H9 (cell line): Measurements from ENCODE around the gene FXYD4. TPM values are rescaled to one million over a fixed set of nuclear protein-coding genes. Genes with fewer than 3 reads are reported as not detected.
A peak's percentile ranks its signal among the peaks of the same experiment; 100 is the strongest.

Source experiments
- DNase-seq: peaks from one replicate; pipeline ENCODE4 v3.0.0-alpha.2; 2017
- H2AFZ ChIP-seq: one replicate; pipeline ENCODE4 v1.6.1; 2013; ENCODE audit warnings: mild to moderate bottlenecking, low read length, control low read depth, moderate library complexity
- H2AK5ac ChIP-seq: 2 replicates; pipeline ENCODE4 v1.6.1; 2013; ENCODE audit warnings: low read length, control low read depth, mixed read lengths; ENCODE audit not compliant: insufficient read length
- H2BK120ac ChIP-seq: one replicate; pipeline ENCODE4 v1.6.1; 2013; ENCODE audit warnings: low read depth, mild to moderate bottlenecking, low read length, control low read depth, inconsistent platforms; ENCODE audit not compliant: poor library complexity, severe bottlenecking
- H2BK12ac ChIP-seq: 2 replicates; pipeline ENCODE4 v1.6.1; 2013; ENCODE audit warnings: low read length, control low read depth, mixed read lengths, low read depth; ENCODE audit not compliant: insufficient read length
- H2BK15ac ChIP-seq: 2 replicates; pipeline ENCODE4 v1.6.1; 2013; ENCODE audit warnings: low read depth, low read length, control low read depth
- H2BK20ac ChIP-seq: one replicate; pipeline ENCODE4 v1.6.1; 2013; ENCODE audit warnings: low read depth, mild to moderate bottlenecking, low read length, control low read depth, inconsistent platforms; ENCODE audit not compliant: poor library complexity, severe bottlenecking
- H2BK5ac ChIP-seq: 2 replicates; pipeline ENCODE4 v1.6.1; 2013; ENCODE audit warnings: low read length, control low read depth, mixed read lengths; ENCODE audit not compliant: insufficient read length
- H3K14ac ChIP-seq: 2 replicates; pipeline ENCODE4 v1.6.1; 2013; ENCODE audit warnings: low read length, control low read depth; ENCODE audit not compliant: insufficient read depth
- H3K18ac ChIP-seq: 2 replicates; pipeline ENCODE4 v1.6.1; 2013; ENCODE audit warnings: low read depth, mild to moderate bottlenecking, mixed read lengths, low read length, control low read depth; ENCODE audit not compliant: insufficient read length
- H3K23ac ChIP-seq: 2 replicates; pipeline ENCODE4 v1.6.1; 2013; ENCODE audit warnings: low read length, control low read depth, mixed read lengths, low read depth; ENCODE audit not compliant: insufficient read length
- H3K23me2 ChIP-seq: 2 replicates; pipeline ENCODE4 v1.6.1; 2013; ENCODE audit warnings: low read depth, mild to moderate bottlenecking, mixed read lengths, low read length, control low read depth; ENCODE audit not compliant: insufficient read length, poor library complexity, severe bottlenecking
- H3K27ac ChIP-seq: 2 replicates; pipeline ENCODE4 v1.5.1; 2013; ENCODE audit warnings: low read length, control low read depth, mixed read lengths, low read depth; ENCODE audit not compliant: insufficient read length
- H3K27me3 ChIP-seq: 2 replicates; pipeline ENCODE4 v1.6.1; 2013; ENCODE audit warnings: low read length, control low read depth, inconsistent platforms; ENCODE audit not compliant: insufficient read depth
- H3K4ac ChIP-seq: 2 replicates; pipeline ENCODE4 v1.6.1; 2013; ENCODE audit warnings: low read depth, mild to moderate bottlenecking, control low read depth, inconsistent platforms, low read length, moderate library complexity
- H3K4me1 ChIP-seq: 2 replicates; pipeline ENCODE4 v1.6.1; 2013; ENCODE audit warnings: low read length, control low read depth, inconsistent platforms; ENCODE audit not compliant: insufficient read depth
- H3K4me2 ChIP-seq: 2 replicates; pipeline ENCODE4 v1.6.1; 2013; ENCODE audit warnings: low read length, control low read depth, mixed read lengths; ENCODE audit not compliant: insufficient read length, insufficient read depth
- H3K56ac ChIP-seq: 2 replicates; pipeline ENCODE4 v1.6.1; 2013; ENCODE audit warnings: low read depth, mild to moderate bottlenecking, mixed read lengths, low read length, control low read depth; ENCODE audit not compliant: insufficient read length
- H3K79me1 ChIP-seq: 2 replicates; pipeline ENCODE4 v1.6.1; 2013; ENCODE audit warnings: low read depth, mild to moderate bottlenecking, moderate library complexity, low read length, control low read depth, inconsistent platforms; ENCODE audit not compliant: insufficient read depth, poor library complexity, severe bottlenecking
- H3K79me2 ChIP-seq: 2 replicates; pipeline ENCODE4 v1.6.1; 2013; ENCODE audit warnings: low read length, control low read depth, inconsistent platforms; ENCODE audit not compliant: insufficient read depth
- H3K9ac ChIP-seq: 2 replicates; pipeline ENCODE4 v1.6.1; 2013; ENCODE audit warnings: low read length, control low read depth, mixed read lengths; ENCODE audit not compliant: insufficient read length; ENCODE audit errors: extremely low read depth
- H3K9me3 ChIP-seq: one replicate; pipeline ENCODE4 v1.6.1; 2013; ENCODE audit warnings: low read depth, low read length, inconsistent platforms; ENCODE audit not compliant: control insufficient read depth
- H3T11ph ChIP-seq: one replicate; pipeline ENCODE4 v1.6.1; 2013; ENCODE audit warnings: mild to moderate bottlenecking, low read length, control low read depth, inconsistent platforms
- H4K20me1 ChIP-seq: one replicate; pipeline ENCODE4 v1.6.1; 2013; ENCODE audit not compliant: control insufficient read depth, insufficient read length, insufficient read depth
- H4K5ac ChIP-seq: 2 replicates; pipeline ENCODE4 v1.6.1; 2013; ENCODE audit warnings: low read depth, mild to moderate bottlenecking, mixed read lengths, low read length, control low read depth; ENCODE audit not compliant: insufficient read length
- H4K8ac ChIP-seq: replicated peaks from 2 replicates; pipeline ENCODE4 v1.6.1; 2013; ENCODE audit warnings: low read length, control low read depth, mixed read lengths, low read depth; ENCODE audit not compliant: insufficient read length
- H4K91ac ChIP-seq: 2 replicates; pipeline ENCODE4 v1.6.1; 2013; ENCODE audit warnings: low read depth, mild to moderate bottlenecking, moderate library complexity, mixed read lengths, low read length, control low read depth; ENCODE audit not compliant: insufficient read length
- H3K27ac Mint-ChIP-seq, 3 experiments: 2 replicates in 2 of 3; 3 replicates in 1 of 3; pipeline ENCODE4 v1.8.0; 2020 to 2021; ENCODE audit warnings: mixed read lengths in 3 of 3, mild to moderate bottlenecking in 1 of 3, moderate library complexity in 1 of 3
- H3K27me3 Mint-ChIP-seq: 2 replicates; pipeline ENCODE4 v1.8.0; 2021; ENCODE audit warnings: low read depth, mild to moderate bottlenecking, moderate library complexity, mixed read lengths
- H3K36me3 Mint-ChIP-seq, 3 experiments: 2 replicates in 2 of 3; 3 replicates in 1 of 3; pipeline ENCODE4 v1.8.0; 2020 to 2021; ENCODE audit warnings: low read depth in 3 of 3, mixed read lengths in 3 of 3; ENCODE audit not compliant: insufficient read depth in 1 of 3
- H3K4me1 Mint-ChIP-seq, 2 experiments: 2 replicates each; pipeline ENCODE4 v1.8.0; 2020; ENCODE audit warnings: mixed read lengths in 2 of 2
- H3K4me3 Mint-ChIP-seq, 2 experiments: 2 replicates in 1 of 2; 3 replicates in 1 of 2; pipeline ENCODE4 v1.8.0; 2020 to 2021; ENCODE audit warnings: mild to moderate bottlenecking in 2 of 2, mixed read lengths in 2 of 2, moderate library complexity in 1 of 2
- H3K9me3 Mint-ChIP-seq, 2 experiments: 2 replicates in 1 of 2; 3 replicates in 1 of 2; pipeline ENCODE4 v1.8.0; 2020; ENCODE audit warnings: mild to moderate bottlenecking in 2 of 2, mixed read lengths in 2 of 2, moderate library complexity in 1 of 2
- CTCF ChIP-seq: fragments of 200-600 bp; sonication (generic); conservative IDR thresholded peaks from 3 replicates; pipeline ENCODE4 v1.8.0; 2021; ENCODE audit warnings: antibody characterized with exemption, mild to moderate bottlenecking
- WGBS: extraction: QIAGEN DNeasy Blood & Tissue Kit; methylation state at CpG from one replicate; pipeline ENCODE4 v1.1.7; 2013; ENCODE audit warnings: missing lambda C conversion rate, low lambda C conversion rate, mixed read lengths; ENCODE audit not compliant: insufficient read length; ENCODE audit errors: extremely low coverage; 5-methylcytosine and 5-hydroxymethylcytosine counted together
- total RNA-seq: library from RNA; stranded (reverse); gene quantifications from 2 replicates; pipeline ENCODE4 v1.2.1, GENCODE V29; 2021

The FXYD4 gene
- total RNA-seq, 1 experiment from 2014 or later: not detected

GRCh38 chr10:43408331-43408709 lies 36.9 kb downstream of the FXYD4 start:
- DNase-seq: no peak
- Histone ChIP-seq H2BK20ac (no peak overlapping the region), H3K9me3 (no peaks in the 10 kb centered on the region), H3K27ac (no peak overlapping the region), H3K23ac (no peak overlapping the region), H3K23me2 (peaks cover 4% of the 10 kb centered on the region), H3T11ph (no peak overlapping the region), H2BK12ac (no peak overlapping the region), H4K91ac (no peak overlapping the region), H3K56ac (no peak overlapping the region), H4K5ac (no peak overlapping the region), H4K8ac (no peak overlapping the region), H3K79me2 (peaks cover 40% of the 10 kb centered on the region), H2BK15ac (no peak overlapping the region), H2BK5ac (no peak overlapping the region), H2BK120ac (peak overlapping the region; percentile 56), H3K79me1 (no peaks in the 10 kb centered on the region), H4K20me1 (no peaks in the 10 kb centered on the region), H3K14ac (peak overlapping the region; percentile 69), H3K4me2 (peak overlapping the region; percentile 64), H2AFZ (no peak overlapping the region), H3K4ac (no peak overlapping the region; the same call in 1 of the 2 replicates), H3K27me3 (no peaks in the 10 kb centered on the region), H2AK5ac (no peak overlapping the region), H3K9ac (peak overlapping the region; percentile 63), H3K4me1 (no peaks in the 10 kb centered on the region), H3K18ac (peak overlapping the region; percentile 86)
- no CpG with 5 or more reads among the region's 31 CpGs for WGBS
- peak overlapping the region; percentile 98 to 99 for H3K4me3 Mint-ChIP-seq
- peak overlapping the region; percentile 91 to 99 (median 99); a peak in 6 of 7 replicates for H3K27ac Mint-ChIP-seq
- peaks cover 22 to 36% of the 10 kb centered on the region in 2 experiments for H3K4me1 Mint-ChIP-seq
- peaks cover 2 to 3% of the 10 kb centered on the region in 2 experiments; a peak in 2 of 5 replicates for H3K9me3 Mint-ChIP-seq
- no peak for TF ChIP-seq CTCF
- peaks cover 1% of the 10 kb centered on the region; the same call in 1 of the 2 replicates for H3K27me3 Mint-ChIP-seq
- H3K36me3 Mint-ChIP-seq: peaks cover 2 to 22% (median 7%) of the 10 kb centered on the region in 3 experiments; a peak in 4 of 7 replicates
